Breast epithelium (tissue), 3 donors: ENCODE measurements around the gene ART5.
"Not testable (repeated sequence)": the region's sequence is repeated elsewhere in the genome, so short reads cannot be mapped to it uniquely, and the experiment has no call there.

Experiments
- POLR2A ChIP-seq: fragments of 450-650 bp; IDR thresholded peaks from one replicate; pipeline ENCODE4 v1.6.1; 2016; ENCODE audit warnings: antibody characterized with exemption, mild to moderate bottlenecking, moderate library complexity
- TF ChIP-seq, protein P1 (sequence below), 3 donors: fragments of 450-650 bp; IDR thresholded peaks; one replicate each; pipeline ENCODE4 v1.5.1; 2016 to 2017; ENCODE audit warnings: antibody characterized with exemption in 3 of 3, mild to moderate bottlenecking in 3 of 3, moderate library complexity in 3 of 3

- TF ChIP-seq, protein P1, sequence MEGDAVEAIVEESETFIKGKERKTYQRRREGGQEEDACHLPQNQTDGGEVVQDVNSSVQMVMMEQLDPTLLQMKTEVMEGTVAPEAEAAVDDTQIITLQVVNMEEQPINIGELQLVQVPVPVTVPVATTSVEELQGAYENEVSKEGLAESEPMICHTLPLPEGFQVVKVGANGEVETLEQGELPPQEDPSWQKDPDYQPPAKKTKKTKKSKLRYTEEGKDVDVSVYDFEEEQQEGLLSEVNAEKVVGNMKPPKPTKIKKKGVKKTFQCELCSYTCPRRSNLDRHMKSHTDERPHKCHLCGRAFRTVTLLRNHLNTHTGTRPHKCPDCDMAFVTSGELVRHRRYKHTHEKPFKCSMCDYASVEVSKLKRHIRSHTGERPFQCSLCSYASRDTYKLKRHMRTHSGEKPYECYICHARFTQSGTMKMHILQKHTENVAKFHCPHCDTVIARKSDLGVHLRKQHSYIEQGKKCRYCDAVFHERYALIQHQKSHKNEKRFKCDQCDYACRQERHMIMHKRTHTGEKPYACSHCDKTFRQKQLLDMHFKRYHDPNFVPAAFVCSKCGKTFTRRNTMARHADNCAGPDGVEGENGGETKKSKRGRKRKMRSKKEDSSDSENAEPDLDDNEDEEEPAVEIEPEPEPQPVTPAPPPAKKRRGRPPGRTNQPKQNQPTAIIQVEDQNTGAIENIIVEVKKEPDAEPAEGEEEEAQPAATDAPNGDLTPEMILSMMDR (IDR thresholded peaks at IDR 0.05) = not testable (repeated sequence)
- not testable (repeated sequence) for TF ChIP-seq POLR2A
Observed at GRCh38 chr11:3657331-3657730, 15.5 kb upstream of the ART5 start.
